Measurements from ENCODE around the gene PLA2G4B.

DNA sequence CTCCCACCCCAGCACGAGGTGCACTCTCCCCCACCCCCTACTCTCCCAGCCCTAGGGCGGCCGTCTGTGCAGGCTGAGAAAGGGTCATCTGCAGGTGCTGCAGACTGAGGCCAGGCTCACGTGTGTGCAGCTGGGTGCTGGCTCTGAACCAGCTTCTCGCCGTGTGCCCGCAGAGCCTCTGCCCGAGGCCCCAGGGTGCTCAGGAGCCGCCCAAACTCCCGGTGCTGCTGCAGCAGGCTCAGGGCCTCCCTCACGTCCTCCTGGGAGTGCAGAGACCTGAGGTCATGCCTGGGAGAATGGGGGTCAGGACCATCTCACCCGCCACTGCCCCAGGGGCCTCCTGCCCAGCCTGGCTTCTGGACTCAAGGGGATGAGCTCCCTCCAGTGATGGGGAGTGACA lies 38.0 kb downstream of the PLA2G4B start:
- TF ChIP-seq, protein P1, sequence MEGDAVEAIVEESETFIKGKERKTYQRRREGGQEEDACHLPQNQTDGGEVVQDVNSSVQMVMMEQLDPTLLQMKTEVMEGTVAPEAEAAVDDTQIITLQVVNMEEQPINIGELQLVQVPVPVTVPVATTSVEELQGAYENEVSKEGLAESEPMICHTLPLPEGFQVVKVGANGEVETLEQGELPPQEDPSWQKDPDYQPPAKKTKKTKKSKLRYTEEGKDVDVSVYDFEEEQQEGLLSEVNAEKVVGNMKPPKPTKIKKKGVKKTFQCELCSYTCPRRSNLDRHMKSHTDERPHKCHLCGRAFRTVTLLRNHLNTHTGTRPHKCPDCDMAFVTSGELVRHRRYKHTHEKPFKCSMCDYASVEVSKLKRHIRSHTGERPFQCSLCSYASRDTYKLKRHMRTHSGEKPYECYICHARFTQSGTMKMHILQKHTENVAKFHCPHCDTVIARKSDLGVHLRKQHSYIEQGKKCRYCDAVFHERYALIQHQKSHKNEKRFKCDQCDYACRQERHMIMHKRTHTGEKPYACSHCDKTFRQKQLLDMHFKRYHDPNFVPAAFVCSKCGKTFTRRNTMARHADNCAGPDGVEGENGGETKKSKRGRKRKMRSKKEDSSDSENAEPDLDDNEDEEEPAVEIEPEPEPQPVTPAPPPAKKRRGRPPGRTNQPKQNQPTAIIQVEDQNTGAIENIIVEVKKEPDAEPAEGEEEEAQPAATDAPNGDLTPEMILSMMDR (IDR thresholded peaks at IDR 0.05; ENCODE audit: insufficient read depth, low read depth, low read length), result no peak
- TF ChIP-seq EZH2 (IDR thresholded peaks at IDR 0.05; ENCODE audit: insufficient read depth, low read length), result no peak

All from astrocyte (in vitro differentiated cells and primary cell).